Activated CD4-positive, alpha-beta T cell treated with anti-CD3 and anti-CD28 coated beads, Interleukin-10, Interleukin-2, amounts not matched to agents 100 ng/mL and 50 ng/mL, durations not matched to agents 16 hours and 8 hours (primary cell): ENCODE measurements around the gene DOC2B.
"Not testable (repeated sequence)": the region's sequence is repeated elsewhere in the genome, so short reads cannot be mapped to it uniquely, and the experiment has no call there.

Experiments used
- DNase-seq: peaks from one replicate; pipeline ENCODE4 v3.0.0-alpha.2; 2020

Gene DOC2B

GRCh38 chr17:210402-210801 is 29.0 kb upstream of the DOC2B start:
- DNase-seq: no peak

GRCh38 chr17:208429-208828 is 27.0 kb upstream of the DOC2B start:
- no peak for DNase-seq

- DNase-seq: no peak
These were observed 26.3 kb upstream of the DOC2B start for GRCh38 chr17:207775-208174.

- DNase-seq: no peak
These were observed 25.6 kb upstream of the DOC2B start for GRCh38 chr17:206941-207560.

GRCh38 chr17:206484-206883 is 25.0 kb upstream of the DOC2B start:
- DNase-seq: not testable (repeated sequence)

- no peak for DNase-seq
These were observed 24.4 kb upstream of the DOC2B start for GRCh38 chr17:205817-206216.

GRCh38 chr17:205148-205669 is 23.8 kb upstream of the DOC2B start:
- no peak for DNase-seq

- DNase-seq: no peak
These were observed 23.1 kb upstream of the DOC2B start for GRCh38 chr17:204427-205147.

GRCh38 chr17:202501-202951 is 21.1 kb upstream of the DOC2B start:
- no peak for DNase-seq

GRCh38 chr17:201736-202135 is 20.3 kb upstream of the DOC2B start:
- not testable (repeated sequence) for DNase-seq

GRCh38 chr17:201257-201656 is 19.8 kb upstream of the DOC2B start:
- DNase-seq: not testable (repeated sequence)

- no peak for DNase-seq
These were observed 19.1 kb upstream of the DOC2B start for GRCh38 chr17:200586-200985.

- no peak for DNase-seq
These were observed 18.5 kb upstream of the DOC2B start for GRCh38 chr17:199806-200545.

GRCh38 chr17:199191-199604 is 17.7 kb upstream of the DOC2B start:
- DNase-seq: no peak

- not testable (repeated sequence) for DNase-seq
These were observed 16.8 kb upstream of the DOC2B start for GRCh38 chr17:198225-198624.

GRCh38 chr17:197352-197751 is 15.9 kb upstream of the DOC2B start:
- DNase-seq: no peak

GRCh38 chr17:194828-195602 is 13.6 kb upstream of the DOC2B start:
- DNase-seq: no peak

GRCh38 chr17:193841-194806 is 12.7 kb upstream of the DOC2B start:
- DNase-seq: no peak

GRCh38 chr17:193426-193810 is 12.0 kb upstream of the DOC2B start:
- no peak for DNase-seq

GRCh38 chr17:192666-193425 is 11.4 kb upstream of the DOC2B start:
- no peak for DNase-seq

GRCh38 chr17:189444-189843 is 8.0 kb upstream of the DOC2B start:
- DNase-seq: no peak
